NCI-H460 (cell line): ENCODE measurements around the gene KCTD3. TPM values are rescaled to one million over a fixed set of nuclear protein-coding genes. Genes with fewer than 3 reads are reported as not detected.
A peak's percentile ranks its signal among the peaks of the same experiment; 100 is the strongest.

Experiments
- DNase-seq: peaks from one replicate; pipeline ENCODE4 v3.0.0-alpha.2; 2016; ENCODE audit warnings: low read depth; ENCODE audit errors: extremely low read depth
- total RNA-seq: library from RNA; depleted of rRNA; stranded (reverse); fragments of >200 nt; shearing (Covaris generic); gene quantifications from 2 replicates; pipeline ENCODE4 v1.2.3, GENCODE V29; 2014

KCTD3 gene
- total RNA-seq, 1 experiment from 2014 or later, result 83.5 TPM

DNA sequence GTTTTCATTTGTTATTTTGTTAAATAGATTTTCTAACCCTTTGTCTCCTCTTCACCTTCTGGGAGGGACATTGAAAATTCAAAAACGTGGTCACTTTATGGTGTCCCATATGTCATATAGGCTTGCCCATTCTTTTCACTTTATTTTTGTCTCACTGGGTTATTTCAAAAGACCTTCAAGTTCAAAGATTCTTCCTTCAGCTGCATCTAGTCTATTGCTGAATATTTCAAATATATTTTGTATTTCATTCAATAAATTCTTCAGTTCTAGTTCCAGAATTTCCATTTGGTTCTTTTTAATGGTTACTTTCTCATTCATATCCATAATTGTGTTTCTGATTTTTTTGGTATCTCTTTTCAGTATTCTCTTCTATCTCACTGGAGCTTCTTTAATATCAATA, 11.6 kb upstream of the KCTD3 start:
- no peak for DNase-seq

DNA sequence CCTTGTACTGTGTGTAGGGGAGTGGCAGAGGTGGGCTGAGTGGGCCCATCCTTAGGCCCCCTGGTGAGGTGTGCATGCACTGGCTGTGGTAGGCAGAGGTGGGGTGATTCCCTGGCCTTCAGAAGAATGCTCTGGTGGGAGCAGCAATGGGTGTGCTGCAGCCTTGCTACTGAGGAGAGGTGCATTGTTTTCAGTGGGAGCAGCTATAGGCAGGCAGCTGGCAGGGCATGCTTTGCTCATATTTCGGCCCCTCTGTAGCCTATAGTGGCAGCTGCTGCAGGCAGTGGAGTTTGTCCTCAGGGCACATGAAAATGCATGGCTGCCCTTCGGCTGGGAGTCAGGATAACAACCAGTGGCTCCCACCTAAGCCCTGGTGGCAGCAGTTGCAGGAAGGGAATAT, 10.1 kb upstream of the KCTD3 start:
- DNase-seq, result no peak

- DNase-seq, result no peak
These were observed 9.6 kb upstream of the KCTD3 start for GRCh38 chr1:215557504-215557903.

- no peak for DNase-seq
These were observed 9.0 kb upstream of the KCTD3 start for GRCh38 chr1:215557992-215558626.

- peak; percentile 55 for DNase-seq
These were observed 591 bp downstream of the KCTD3 start for GRCh38 chr1:215567491-215568298.

DNA sequence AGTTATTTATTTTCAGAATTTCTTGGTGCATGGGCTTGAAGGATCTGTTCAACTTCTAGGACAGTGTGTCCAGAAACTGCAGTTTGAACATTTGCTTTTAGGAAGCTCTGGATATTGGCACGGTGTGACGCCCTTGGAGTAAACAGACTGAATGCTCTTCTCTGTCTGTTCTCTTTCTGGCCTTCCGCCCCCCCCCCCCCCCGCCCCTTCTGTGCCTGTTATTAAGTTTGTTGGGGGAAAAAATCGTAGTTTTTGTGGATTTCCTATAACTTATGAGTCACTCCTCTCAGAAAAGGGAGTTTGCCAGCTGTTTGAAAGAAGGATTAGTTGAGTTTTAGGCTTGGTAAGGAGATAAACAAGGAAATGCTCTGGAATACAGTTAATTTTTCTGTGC, 1.2 kb downstream of the KCTD3 start:
- DNase-seq, result no peak

DNA sequence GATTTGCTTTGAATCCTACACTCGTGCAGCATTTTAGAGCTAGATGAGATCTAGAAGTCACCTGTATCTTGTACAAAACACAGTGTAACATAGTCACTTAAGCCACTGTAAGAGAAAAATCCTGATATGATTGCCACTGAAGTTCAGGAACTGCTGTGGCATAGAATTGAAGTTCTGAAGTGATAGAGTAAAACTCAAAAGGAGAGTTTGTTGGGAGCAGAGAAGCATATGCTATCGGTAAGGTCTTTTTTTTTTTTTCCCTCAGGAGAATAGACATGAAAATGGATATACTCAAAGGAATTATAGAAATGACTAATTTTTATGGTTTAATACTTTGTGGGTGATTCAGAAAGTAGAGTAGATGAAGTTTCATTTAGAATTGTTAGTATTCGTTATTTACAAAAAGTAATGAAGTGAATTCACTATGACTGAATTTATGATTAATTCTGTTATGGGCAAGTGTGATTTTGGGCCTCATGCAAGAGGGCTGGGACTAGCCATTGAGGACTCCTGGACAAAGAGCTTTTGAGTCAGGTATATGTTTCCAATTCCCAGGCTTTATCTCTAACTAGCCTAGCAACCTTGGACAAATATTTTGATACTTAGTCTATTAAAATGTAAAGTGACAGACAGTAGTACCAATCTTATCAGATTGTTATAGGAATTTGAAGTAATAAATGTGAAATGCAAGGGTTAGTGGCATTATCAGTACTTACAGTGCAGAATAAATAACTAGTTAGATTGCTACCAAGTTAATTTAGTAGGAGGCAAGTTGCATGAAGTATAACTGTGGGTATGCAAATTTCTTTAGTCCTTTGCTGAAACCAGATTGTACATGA, 3.1 kb downstream of the KCTD3 start:
- no peak for DNase-seq

- DNase-seq, result no peak
These were observed 14.8 kb downstream of the KCTD3 start for GRCh38 chr1:215581896-215582295.

DNA sequence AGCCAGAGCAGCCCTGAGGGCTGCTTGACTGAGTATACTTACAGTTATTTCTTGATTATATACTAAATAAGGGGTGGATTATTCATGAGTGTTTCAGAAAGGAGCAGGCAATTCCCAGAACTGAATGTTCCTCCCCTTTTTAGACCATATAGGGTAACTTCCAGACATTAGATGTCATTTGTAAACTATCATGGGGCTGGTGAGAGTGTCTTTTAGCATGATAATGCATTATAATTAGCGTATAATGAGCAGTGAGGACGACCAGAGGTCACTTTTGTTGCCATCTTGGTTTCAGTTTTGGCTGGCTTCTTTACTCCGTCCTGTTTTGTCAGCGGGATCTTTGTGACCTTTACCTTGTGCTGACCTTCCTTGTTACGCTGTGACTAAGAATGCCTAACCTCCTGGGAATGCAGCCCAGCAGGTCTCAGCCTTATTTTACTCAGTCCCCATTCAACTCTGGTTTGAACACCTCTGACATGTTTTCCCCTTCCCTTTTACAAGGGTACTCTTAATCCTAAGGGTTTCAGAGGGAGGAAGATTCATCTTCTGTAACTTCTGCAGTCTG, 16.2 kb downstream of the KCTD3 start:
- no peak for DNase-seq

DNA sequence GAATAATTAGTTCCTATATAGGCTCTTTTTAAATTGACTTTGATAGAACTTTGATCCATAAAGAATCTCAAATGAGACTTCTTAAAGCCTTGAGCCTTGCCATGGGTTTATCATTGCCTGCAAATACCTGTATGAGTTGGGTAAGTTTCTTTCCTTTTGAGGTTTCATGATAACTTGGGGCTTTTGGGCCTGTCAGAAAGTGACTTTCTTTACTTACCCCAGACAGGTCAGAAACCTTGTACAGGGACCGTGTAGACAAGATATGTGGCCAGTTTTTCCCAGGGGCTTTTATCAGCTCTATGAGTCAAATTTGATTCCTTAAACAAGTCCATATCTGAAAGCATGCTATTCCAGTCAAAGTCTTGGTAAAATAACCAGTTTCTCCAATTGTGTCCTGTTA, 17.3 kb downstream of the KCTD3 start:
- no peak for DNase-seq

DNA sequence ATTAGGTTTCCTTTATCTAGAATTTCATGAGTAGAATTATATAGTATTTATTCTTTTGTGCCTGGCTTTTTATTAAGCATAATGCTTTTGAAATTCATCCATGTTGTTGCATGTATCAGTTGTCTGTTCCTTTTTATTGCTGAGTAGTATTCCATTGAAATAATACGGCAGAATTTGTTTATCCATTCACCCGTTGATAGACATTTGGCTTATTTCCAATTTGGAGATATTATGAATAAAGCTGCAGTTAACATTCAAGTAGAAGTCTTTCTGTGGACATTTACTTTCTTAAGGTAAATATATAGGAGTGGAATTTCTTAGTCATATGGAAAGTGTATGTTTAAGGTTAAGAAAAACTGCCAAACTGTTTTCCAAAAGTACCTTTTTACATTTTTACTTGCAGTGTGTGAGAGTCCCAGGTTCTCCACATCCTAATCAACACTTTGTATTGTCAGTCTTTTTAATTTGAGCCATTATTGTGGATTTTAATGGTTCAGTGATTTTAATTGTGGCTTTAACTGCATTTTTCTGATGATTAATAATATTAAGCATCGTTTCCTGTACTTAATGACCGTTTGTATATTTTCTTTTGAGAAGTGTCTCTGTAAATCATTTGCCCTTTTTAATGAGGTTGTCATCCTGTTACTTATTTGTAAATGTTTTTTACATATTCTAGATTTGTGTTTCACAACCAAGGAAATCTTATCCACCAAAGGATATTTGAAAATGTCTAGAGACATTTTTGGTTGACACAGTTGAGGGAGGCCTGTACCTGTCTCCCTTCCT, 22.7 kb downstream of the KCTD3 start:
- no peak for DNase-seq

DNA sequence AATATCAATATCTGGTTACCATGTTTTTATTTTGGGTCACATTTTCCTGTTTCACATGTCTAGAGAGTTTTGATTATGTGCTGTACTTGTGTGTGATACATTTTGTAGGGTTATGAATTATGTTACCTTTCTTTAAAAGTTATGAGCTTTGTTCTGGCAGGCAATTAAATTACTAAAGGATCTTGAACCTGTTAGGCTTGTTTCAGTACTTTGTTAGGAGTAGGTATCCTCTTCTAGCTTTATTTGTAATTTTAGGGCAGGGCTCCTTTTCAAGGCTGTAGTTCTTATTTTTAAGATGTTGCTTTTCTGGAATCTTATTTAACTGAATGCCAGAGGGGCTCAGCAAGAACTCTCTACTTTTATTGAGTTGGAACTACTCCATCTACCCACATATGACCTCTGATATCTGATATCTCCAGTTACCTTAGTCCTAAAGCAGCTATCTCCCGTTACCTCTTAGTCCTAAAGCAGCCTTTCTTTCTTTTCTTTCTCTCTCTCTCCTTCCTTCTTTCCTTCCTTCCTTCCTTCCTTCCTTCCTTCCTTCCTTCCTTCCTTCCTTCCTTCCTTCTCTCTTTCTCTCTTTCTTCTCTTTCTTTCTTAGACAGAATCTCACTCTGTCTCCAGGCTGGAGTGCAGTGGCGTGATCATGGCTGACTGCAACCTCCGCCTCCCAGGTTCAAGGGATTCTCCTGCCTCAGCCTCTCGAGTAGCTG, 23.8 kb downstream of the KCTD3 start:
- no peak for DNase-seq

DNA sequence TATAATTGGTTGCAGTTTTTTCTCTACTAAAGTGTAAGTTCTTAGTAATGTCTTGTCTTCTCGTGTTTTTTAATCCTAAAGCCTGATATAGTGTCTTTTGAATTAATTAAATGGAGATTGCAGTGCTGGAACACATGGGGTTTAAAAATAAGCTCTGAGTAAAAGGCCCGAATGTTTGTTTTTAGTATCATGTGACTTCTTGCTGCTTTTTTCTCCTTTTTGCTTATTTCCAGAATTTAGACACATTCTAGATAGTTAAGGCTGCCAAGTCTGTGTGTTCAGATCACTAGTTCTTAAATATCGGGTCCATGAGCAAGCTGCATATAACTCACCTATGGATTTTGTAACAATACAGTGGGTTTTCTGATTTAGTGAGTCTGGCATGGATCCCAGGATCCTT, 27.5 kb downstream of the KCTD3 start:
- DNase-seq, result no peak

- no peak for DNase-seq
These were observed 28.1 kb downstream of the KCTD3 start for GRCh38 chr1:215595231-215595630.

GRCh38 chr1:215597961-215598360, 30.9 kb downstream of the KCTD3 start:
- DNase-seq, result no peak

- DNase-seq, result no peak
These were observed 32.4 kb downstream of the KCTD3 start for GRCh38 chr1:215599418-215600074.

DNA sequence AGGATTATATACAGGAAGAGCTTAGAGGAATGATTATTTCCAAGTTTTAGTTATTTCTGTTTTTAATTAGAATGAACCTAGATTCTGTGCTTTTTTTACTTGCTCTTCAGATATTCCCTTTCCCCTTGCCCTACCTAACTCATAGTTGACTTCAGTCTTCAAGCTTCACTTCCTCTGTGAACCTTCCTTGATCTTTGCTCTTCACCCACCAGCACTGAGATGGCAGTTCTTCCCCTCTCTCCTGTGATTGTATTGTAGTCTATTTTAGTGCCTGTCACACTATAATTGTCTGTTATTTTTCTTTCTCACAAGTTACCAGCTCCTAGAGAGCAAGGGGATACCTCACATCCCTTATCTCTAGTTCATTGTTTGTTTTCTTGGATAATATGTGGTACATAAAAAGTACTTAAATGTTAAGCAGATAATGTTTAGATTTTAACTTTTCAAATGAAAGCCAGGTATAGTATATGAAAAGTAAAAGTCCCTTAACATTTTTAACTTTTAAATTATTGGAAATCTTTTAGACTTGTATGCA, 33.2 kb downstream of the KCTD3 start:
- no peak for DNase-seq

GRCh38 chr1:215600867-215601266, 33.8 kb downstream of the KCTD3 start:
- no peak for DNase-seq

DNA sequence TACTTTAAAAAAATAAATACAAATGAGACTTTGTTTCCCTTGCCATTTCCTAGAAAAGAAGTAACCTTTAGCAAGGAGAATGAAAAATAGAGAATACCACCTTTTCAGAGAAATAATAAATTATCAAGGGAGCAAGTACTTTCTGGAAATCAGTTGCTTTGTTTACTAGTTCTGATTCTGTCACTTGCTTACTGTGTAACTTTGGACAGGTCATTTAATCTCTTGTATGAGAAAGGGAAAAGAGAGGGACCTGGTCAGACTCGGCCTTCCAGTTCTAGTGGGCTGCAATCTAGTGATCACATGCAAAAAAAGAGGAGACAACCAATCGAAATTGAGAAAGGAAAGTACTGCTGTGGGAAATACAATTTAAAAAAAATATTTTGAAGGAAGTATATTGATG, 34.2 kb downstream of the KCTD3 start:
- DNase-seq, result no peak
